ENCODE data around the gene NCOR2.

NCOR2 gene

GRCh38 chr12:124583854-124584253 is 16.4 kb upstream of the NCOR2 start:
- DNase-seq (ENCODE audit: low read depth), result no peak
- H3K4me3 ChIP-seq (ENCODE audit: low read length), result no peak overlapping the region

GRCh38 chr12:124582108-124582424 is 14.7 kb upstream of the NCOR2 start:
- no peak overlapping the region for H3K4me3 ChIP-seq (ENCODE audit: low read length)
- no peak for DNase-seq (ENCODE audit: low read depth)
- TF ChIP-seq CTCF (conservative IDR thresholded peaks at IDR 0.05; ENCODE audit: low read length), result no peak

More at GRCh38 chr12:124583854-124584253, 16.4 kb upstream of the NCOR2 start:
- no peak for TF ChIP-seq CTCF (conservative IDR thresholded peaks at IDR 0.05; ENCODE audit: low read length)

GRCh38 chr12:124581307-124582107 is 14.1 kb upstream of the NCOR2 start:
- no peak overlapping the region for H3K4me3 ChIP-seq (ENCODE audit: low read length)
- no peak for DNase-seq (ENCODE audit: low read depth)
- no peak for TF ChIP-seq CTCF (conservative IDR thresholded peaks at IDR 0.05; ENCODE audit: low read length)

- no peak for TF ChIP-seq CTCF (conservative IDR thresholded peaks at IDR 0.05; ENCODE audit: low read length)
- no peak overlapping the region for H3K4me3 ChIP-seq (ENCODE audit: low read length)
- DNase-seq (ENCODE audit: low read depth), result no peak
Measured at GRCh38 chr12:124579921-124580517, 12.6 kb upstream of the NCOR2 start.

- DNase-seq (ENCODE audit: low read depth), result no peak
- TF ChIP-seq CTCF (conservative IDR thresholded peaks at IDR 0.05; ENCODE audit: low read length), result no peak
- H3K4me3 ChIP-seq (ENCODE audit: low read length), result no peak overlapping the region
Measured at GRCh38 chr12:124578854-124579253, 11.4 kb upstream of the NCOR2 start.

- H3K4me3 ChIP-seq (ENCODE audit: low read length), result no peak overlapping the region
- no peak for TF ChIP-seq CTCF (conservative IDR thresholded peaks at IDR 0.05; ENCODE audit: low read length)
- DNase-seq (ENCODE audit: low read depth), result no peak
Measured at GRCh38 chr12:124578445-124578844, 11.0 kb upstream of the NCOR2 start.

- TF ChIP-seq CTCF (conservative IDR thresholded peaks at IDR 0.05; ENCODE audit: low read length), result no peak
- DNase-seq (ENCODE audit: low read depth), result no peak
- no peak overlapping the region for H3K4me3 ChIP-seq (ENCODE audit: low read length)
Measured at GRCh38 chr12:124577986-124578385, 10.6 kb upstream of the NCOR2 start.

Measured in AG10803 (cell line).